Bone marrow (tissue), 2 donors: ENCODE results near the gene AARS2.
A peak's percentile ranks its signal among the peaks of the same experiment; 100 is the strongest.
"Not testable (repeated sequence)": the region's sequence is repeated elsewhere in the genome, so short reads cannot be mapped to it uniquely, and the experiment has no call there.

Source experiments
- DNase-seq, 2 donors: peaks; one replicate each; lab custom pipeline; 2025; lab: John Stamatoyannopoulos, UW

The AARS2 gene

DNA sequence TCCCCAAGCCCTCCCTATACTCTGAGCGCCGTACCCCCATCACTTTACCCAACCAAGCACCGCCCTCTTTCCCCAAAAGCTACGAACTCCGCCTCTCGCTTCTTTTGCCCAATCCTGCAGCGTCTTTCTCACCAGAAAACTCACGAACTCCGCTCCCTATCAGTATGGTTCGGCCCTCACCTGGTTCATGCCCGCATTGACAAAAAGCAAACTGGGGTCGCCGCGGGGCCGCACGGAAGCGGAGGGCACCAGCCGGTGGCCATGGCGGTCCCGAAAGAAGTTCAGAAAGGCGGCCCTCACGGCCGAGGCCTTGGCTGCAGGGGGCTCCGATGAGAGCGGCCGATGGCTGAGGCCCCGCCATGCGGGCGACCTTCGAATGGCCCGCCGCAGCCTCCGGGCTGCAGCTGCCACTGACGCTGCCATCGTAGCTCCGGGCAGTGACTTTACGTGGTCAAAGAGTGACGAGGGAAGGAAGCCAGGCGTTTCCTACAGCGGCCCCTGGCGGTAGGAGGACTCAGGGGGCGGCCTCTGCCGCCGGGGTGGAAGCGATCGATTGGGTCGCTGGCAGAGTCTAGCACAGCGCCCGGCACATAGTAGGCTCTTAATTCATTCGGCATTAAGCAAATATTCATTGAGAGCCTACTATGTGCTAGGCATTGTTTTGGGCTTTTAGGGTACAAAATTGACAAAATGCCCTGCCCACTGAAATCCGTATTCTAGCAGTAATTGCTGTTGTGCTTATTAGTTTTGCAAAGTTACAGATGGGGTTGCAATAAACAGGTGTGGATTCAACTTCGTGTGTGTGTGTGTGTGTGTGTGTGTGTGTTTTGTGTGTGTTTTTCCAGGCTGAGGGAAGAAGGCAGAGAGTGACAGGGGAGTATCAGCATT is at the start of gene AARS2:
Gene AARS2 (minus strand): TSS at position 447 of the 888 bp plus-strand sequence. CDS start 24 bp downstream, at position 423.
- peak; percentile 67 to 75 for DNase-seq

DNA sequence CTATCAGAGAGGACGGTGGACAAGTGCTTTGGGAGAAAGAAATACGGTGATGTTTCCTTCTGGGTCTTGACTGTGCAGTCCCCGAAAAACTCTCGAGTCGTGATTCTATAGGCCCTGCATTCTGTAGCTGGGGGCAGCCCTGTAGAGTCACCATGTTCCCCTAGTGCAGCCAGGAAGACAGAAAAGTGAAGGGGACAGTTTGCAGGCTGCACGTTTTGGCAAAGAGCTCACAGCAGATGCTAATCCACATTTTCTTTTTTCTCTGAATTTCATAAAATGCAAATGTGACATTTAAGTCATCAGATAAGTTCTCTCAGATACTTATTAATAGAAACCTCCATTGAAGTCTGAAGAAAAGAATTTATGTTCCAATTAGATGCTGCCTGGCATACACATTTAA is 48.8 kb upstream of the AARS2 start:
- no peak for DNase-seq

DNA sequence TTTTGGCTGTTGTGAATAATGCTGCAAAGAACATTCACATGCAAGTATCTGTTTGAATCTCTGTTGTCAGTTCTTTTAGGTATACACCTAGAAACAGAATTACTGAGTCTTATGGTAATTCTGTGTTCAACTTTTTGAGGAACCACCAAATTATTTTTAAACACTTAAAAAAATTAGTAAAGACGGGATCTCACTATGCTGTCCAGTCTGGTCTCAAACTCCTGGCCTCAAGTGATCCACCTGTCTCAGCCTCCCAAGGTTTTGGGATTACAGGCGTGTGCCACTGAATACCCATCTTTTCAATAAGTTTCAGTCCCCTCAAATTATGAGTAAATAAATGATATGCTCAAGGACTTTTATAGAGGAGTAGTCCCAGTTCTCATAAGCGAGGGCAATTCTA is 46.8 kb upstream of the AARS2 start:
- DNase-seq = no peak

DNA sequence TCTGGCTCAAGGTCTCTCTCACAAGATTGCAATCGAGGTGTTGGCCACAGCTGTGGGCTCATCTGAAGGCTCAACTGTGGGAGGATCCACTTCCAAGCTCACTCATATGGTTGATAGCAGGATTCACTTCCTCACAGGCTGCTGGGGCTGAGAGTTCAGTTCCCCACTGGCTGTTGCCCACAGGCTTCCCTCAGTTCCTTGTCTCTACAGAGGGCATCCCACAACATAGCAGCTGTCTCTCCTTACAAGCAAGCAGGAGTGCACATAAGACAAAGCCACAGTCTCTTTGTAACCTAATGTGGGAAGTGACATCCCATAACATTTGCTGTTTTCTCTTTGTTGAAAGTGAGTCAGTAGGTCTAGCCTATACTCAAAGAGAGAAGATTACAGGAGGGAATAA is 43.3 kb upstream of the AARS2 start:
- DNase-seq = no peak

DNA sequence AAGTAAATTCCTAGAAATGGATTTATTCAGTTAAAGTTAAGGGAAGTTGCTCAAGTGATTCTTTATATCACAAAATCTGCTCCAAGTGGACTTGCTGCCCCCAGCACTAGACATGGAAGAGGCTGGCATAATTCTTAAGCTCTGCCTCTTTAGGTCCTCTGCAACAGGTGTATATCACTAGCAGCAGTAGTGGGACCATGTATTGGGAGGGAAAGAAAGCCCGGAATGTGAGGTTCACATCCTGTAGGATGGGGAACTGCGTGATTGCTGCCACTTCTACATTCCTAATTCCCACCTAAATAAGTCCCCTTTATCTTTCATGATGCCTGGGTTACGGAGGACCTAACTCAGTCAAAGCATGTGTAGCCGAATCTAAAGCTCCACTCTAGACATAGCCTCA is 42.5 kb upstream of the AARS2 start:
- no peak for DNase-seq

DNA sequence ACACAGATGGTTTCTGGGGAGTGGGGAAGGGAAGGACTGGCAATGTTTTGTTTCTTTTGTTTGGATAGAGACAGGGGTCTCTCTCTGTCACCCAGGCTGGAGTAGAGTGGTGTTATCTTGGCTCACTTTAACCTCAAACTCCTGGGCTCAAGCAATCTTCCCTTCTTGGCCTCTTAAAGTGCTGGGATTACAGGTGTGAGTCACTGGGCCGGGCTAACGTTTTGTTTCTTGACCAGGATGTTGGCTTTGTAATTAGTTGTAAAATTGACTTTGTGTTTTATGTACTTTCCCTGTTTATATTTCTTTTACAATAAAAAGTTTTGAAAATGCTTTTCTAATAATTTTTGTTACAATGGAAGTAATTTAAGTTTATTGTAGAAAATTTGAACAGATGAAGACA is 40.2 kb upstream of the AARS2 start:
- no peak for DNase-seq

DNA sequence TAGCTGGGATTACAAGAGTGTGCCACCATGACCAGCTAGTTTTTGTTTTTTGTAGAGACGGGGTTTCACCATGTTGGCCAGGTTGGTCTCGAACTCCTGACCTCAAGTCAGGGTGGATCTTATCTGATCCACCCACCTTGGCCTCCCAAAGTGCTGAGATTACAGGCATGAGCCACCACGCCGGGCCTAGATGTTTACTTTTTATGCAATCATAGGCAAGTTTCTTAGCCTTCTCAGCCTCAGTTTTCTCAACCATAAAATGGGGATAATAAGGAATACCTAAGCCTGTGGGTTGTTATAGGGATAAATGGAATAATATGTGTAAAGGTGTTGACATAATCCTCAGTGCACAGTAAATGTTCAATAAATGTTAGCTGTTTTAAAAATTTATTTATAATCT is 39.1 kb upstream of the AARS2 start:
- DNase-seq = no peak

DNA sequence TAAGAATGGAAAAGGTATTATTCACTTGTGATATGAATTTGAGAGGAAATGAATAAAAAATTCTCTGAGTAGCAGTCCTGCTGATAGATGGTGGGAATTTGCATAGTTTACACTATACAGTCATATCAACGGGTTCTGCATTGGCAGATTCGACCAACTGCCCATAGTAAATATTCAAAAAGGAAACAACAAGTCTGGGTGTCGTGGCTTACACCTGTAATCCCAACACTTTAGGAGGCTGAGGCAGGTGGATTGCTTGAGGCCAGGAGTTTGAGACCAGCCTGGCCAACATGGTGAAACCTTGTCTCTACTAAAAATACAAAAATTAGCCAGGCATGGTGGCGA is 37.5 kb upstream of the AARS2 start:
- not testable (repeated sequence) for DNase-seq

DNA sequence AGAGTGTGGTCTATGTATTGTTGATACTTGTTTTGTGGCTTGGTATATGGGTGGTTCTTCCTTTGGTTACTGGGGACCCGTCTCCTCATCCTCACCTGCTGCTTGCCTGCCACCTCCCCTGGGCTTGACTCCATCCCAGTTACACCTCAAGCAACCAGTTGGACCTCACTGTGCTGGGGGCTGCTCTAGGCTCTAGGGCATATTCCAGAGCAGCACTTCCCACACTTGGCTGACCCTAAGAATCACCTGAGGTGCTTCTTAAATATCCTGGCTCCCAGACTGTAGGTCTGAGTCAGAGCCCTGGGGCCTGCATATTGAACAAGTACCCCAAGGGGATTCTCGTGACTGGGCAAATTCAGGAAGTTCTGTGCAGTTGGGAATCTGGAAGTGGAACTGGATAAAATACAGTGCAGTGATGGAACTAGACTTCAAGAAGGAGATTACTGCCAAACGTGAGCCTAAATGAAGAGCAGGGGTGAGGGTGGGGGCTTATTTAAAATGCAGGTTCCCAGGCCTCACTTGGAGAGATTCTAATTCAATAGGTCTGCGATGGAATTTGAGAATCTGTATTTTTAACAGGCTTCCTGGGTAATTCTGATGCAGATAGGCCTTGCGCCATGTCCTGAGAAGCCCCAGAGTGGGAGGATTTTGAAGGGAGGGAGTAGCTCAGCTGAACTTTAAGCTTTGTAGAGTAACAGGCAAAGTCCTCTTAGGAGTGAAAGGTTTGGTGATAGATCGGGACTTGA is 36.9 kb upstream of the AARS2 start:
- DNase-seq = no peak

DNA sequence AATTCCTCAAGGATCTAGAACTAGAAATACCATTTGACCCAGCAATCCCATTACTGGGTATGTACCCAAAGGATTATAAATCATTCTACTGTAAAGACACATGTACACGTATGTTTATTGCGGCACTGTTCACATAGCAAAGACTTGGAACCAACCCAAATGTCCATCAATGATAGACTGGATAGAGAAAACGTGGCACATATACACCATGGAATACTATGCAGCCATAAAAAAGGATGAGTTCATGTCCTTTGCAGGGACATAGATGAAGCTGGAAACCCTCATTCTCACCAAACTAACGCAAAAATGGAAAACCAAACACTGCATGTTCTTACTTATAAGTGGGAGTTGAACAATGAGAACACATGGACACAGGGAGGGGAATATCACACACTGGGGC is 33.7 kb upstream of the AARS2 start:
- DNase-seq = not testable (repeated sequence)

DNA sequence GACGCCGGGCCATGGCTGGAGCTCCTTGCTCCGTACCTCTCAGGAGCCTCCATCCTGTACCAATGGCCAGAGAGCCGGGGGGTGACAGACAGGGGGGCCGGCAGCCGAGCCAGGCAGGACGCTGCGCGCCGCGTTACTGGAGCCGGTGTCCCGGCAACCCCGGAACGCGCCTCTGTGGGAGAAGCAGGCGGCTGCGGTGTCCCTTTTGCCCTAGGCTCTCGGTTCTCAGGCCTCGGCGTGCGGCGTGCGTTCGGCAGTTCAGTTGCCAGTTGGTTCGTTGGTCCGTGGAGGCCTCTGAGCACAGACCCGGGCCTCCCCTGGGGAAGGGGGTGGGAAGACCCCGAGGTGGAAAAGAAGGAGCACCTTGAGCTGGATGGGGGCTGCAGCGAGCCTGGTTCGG is 29.3 kb upstream of the AARS2 start, which contains the start of gene SPATS1:
Gene SPATS1 (plus strand): TSS at position 162 of the 400 bp plus-strand sequence. CDS start 446 bp downstream, outside the sequence.
- no peak for DNase-seq

DNA sequence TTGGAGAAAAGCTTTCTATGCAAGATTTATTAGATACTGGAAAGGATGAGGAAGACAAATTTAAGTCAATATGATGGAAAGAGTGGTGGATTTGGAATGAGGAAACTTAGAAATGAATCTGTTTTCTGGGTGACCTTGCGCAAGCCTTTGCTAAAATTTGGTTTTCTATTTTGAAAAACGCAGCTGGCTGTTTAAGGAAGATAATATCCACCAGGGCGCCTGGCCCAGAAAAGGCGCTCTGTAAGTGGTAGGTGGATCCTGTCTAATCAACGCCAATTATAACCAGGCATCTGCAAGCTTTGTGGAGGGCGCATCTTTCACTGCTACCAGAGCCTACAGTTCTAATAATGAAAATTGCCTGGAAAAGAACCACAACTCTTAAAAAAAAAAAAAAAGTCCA is 28.9 kb upstream of the AARS2 start:
- no peak for DNase-seq

DNA sequence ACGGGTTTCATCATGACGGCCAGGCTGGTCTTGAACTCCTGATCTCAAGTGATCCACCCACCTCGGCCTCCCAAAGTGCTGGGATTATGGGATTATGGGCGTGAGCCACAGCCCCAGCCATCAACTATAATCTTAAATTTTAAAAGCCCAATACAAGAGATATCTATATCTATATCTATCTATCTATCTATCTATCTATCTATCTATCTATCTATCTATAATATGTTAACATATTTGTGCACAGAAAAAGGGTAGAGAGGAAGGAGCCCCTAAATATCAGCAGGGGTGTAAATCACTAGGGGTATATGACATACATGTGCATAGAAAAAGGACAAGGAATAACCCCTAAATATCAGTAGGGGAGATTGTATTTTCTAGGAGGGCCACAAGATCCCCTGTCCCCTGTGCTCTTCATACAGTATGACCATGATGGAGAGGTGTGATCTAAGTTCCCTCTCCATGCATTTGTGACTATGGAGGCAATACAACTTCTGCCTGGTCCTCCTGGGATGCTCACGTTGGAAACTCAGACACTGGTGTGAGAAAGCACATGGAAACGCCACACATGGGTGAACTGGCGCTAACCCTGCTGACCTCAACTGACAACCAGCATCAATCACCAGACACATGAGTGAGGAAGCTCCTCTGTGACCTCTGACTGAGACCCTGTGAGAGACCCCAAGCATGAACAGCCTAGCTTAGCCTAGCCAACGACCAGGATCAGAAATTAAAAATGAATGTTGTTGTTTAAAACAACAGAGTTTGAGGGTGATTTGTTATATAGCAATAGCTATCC is 28.1 kb upstream of the AARS2 start:
- no peak for DNase-seq

DNA sequence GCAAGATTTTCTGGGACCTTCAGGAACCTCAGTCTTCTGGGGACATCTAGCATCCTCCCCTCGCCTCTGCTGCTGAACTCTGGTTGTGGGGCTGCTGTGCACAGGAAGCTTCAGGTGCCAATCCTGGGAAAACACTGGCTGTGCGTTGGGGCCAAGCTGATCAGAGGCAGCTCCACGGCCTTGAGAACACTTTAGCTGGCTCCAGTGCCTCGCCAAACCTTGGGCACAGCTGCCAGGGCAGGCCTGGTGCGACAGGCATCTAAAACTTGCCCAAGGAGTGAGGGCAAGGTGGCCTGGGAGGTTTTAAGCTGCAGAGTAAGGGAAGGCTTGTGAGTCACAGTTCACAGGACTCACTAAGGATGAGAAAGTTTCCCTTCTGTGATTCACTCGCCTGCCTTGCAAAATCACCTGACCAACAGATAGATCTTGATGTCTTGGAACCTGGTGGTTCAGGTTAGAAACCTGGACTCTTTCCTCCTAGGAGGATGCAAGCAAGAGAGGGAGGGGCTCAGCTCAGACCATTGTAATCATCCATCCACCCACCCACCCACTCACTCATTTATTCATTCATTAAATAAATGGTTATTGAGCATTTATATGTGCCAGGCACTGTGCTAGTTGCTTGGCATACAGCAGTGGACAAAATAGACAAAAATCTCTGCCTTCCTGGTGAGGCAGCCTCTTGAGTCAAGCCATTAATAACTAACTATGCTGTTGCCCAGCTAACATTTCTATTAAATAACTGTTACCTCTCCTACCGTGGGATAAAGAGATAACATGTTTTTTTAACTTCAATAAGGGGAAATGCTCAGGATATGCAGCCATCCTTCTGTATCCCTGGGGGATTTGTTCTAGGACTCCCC is 26.8 kb upstream of the AARS2 start:
- DNase-seq = no peak

DNA sequence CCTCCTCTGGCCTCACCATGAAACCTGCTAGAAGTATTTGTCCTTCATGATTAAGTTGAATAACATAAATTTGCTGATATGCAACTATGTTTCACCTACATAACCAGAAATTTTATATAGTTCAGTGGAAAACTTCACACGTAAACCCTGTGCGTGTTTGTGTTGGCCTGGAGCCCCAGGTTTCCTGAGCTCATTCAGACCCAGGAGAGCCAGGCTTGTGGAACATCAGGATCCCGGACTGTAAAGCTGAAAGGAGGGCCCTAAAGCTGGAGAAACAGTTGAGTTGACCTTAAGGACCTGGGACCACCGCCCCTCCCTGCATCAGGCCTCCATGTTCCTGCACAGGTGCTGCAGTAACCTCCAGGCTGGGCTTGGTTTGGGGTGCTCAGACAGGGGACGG is 26.2 kb upstream of the AARS2 start:
- DNase-seq = no peak

DNA sequence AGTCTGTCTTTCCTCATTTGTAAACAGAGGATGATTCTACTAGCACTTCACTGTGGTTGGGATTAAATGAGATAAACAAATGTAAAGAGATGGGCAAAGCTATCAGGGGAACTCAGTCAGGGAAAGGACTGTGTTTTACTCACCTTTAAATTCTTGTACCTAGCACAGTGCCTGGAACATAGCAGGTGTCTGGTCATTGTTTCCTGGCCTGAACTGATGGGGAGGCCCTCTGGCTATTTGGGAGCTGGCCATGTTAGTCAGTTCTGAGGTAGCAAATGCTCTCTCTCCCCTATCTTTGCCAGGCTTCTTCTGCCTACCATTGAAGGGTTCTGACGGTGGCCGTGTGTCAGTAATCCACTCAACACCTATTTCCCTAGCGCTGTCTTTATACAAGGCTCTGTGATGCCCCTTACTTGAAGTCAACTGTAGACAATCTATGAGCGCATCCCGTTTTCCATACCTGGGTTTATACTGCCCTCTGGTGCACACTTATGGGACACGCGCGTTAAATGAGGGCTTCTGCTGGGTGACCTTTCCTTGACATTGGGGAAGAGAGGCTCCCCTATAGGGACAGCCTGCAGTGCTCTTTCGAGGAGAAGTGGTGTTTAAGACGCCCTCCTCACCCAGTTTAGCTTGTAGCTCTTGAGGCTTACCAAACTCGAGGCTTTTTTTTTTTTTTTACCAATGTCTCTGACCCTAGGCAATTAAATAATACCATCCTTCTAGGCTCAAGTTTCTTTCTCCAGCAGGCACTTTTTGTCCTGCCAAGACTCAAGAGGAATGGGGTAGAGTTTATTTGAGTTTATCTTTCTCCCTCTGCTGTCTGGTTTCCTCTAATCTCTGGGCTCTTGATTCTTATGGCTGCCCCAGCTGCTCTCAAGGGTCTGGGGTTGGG is 25.3 kb upstream of the AARS2 start:
- DNase-seq = peak; percentile 8 to 55

DNA sequence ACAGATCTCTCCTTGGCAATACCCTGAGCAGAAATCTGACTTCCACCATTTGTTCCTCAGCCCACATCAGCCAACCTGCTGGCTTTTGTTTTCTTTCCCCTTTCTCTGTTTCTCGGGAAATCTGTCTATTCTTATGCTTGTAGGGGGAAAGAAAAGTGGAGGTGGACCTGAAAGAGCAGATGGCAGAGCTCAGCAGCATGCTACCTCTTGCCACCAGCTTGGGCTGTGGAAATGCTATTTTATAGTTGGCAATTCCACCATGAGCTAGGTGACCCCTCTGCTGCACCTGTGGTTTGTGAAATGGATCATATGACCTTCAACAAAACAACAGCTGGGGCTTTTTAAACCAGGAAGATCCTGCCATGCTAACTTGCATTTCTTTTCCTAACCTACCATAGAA is 22.5 kb upstream of the AARS2 start:
- DNase-seq = no peak

DNA sequence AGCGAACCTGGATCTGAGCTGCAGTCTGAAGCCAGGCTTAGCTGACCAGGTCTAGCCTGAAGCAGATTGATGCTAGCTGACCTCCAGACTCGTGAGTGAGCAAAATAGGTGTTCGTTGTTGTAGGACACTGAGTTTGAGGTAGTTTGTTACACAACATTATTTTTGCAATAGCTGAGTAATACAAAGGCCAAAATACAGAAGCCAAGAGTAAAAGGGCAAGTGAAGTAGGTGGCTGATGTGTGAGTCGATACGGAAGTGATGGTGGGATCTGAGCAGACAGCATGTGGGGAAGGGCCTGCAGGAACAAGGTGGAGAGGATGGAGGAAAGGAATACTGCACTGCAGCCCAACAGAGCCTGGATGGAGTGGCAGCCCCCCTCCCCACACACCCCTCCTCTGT is 20.8 kb upstream of the AARS2 start:
- no peak for DNase-seq

DNA sequence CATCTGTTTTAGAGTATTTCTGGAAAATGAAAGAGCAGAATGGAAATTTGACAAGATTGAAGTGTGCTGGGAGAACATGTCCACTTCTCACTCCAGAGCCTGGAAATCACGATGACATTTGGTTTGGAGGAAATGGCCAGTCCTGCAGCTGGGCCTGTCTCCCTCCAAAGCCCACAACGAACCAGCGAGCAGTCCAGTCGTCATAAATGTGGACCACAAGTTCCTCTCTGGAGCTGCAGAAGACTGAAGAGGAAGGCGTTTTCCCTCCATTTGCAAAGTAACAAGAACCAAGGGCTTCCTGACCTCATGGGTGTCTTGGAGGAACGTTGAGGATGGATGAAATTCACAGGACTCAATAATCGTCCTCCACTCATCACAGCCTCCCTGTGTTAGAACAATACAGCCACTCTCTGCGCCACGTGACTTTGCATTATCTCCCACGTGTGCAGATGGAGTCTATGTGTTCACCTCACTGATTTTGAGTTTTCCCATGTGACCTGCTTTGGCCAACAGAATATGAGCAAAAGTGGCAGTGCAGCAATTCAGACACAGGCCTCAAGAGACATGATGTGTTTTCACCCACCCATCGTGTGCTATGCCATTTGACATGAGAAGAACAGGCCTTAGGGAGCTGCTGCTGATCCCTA is 20.2 kb upstream of the AARS2 start:
- no peak for DNase-seq

DNA sequence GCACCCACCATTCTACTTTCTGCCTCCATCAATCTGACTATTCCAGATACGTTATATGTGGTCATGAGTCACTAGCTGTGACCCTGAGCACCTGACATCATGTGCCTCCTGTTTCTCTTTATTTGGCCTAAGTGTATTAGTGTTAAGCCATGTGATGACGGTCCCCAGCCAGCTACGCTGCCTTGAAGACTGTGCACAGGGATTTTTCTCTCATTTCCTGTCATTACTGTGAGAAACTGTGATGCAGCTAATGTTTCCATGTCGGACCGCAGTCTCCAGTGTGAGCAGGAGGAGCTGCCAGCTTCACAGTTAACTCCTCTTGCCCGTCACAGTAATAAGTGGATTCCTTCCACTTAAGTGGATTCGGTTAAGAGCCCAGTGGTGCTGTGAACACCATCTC is 19.4 kb upstream of the AARS2 start:
- no peak for DNase-seq
